Mesendoderm (in vitro differentiated cells): ENCODE results near the gene LDHD.

Experiments
- DNase-seq: peaks from one replicate; pipeline ENCODE4 v3.0.0; 2013
- H2AK5ac ChIP-seq: 2 replicates; pipeline ENCODE4 v1.6.1; 2013; ENCODE audit warnings: low read length, inconsistent platforms
- H2BK120ac ChIP-seq: 2 replicates; pipeline ENCODE4 v1.6.1; 2013; ENCODE audit warnings: low read depth, mild to moderate bottlenecking, low read length, moderate library complexity, mixed read lengths
- H2BK15ac ChIP-seq: replicated peaks from 2 replicates; pipeline ENCODE4 v1.6.1; 2013; ENCODE audit warnings: low read depth, mild to moderate bottlenecking, moderate library complexity
- H2BK5ac ChIP-seq: 2 replicates; pipeline ENCODE4 v1.6.1; 2013; ENCODE audit warnings: low read length, inconsistent platforms
- H3K18ac ChIP-seq: 2 replicates; pipeline ENCODE4 v1.6.1; 2013; ENCODE audit warnings: mild to moderate bottlenecking, low read length, mixed read lengths
- H3K23ac ChIP-seq: one replicate; pipeline ENCODE4 v1.6.1; 2013; ENCODE audit warnings: low read length
- H3K27ac ChIP-seq: 2 replicates; pipeline ENCODE4 v1.5.1; 2013; ENCODE audit warnings: low read depth, mild to moderate bottlenecking, inconsistent platforms, low read length, moderate library complexity
- H3K27me3 ChIP-seq: 2 replicates; pipeline ENCODE4 v1.6.1; 2013; ENCODE audit warnings: low read length, control low read depth, mild to moderate bottlenecking, inconsistent platforms; ENCODE audit not compliant: insufficient read depth, poor library complexity
- H3K36me3 ChIP-seq: 2 replicates; pipeline ENCODE4 v1.6.1; 2013; ENCODE audit warnings: low read length, inconsistent platforms; ENCODE audit not compliant: control insufficient read depth, insufficient read depth
- H3K4ac ChIP-seq: one replicate; pipeline ENCODE4 v1.6.1; 2013; ENCODE audit warnings: low read depth, mild to moderate bottlenecking, low read length, moderate library complexity
- H3K4me1 ChIP-seq: 2 replicates; pipeline ENCODE4 v1.6.1; 2013; ENCODE audit warnings: low read depth, low read length, inconsistent platforms; ENCODE audit not compliant: control insufficient read depth
- H3K4me2 ChIP-seq: 2 replicates; pipeline ENCODE4 v1.6.1; 2013; ENCODE audit warnings: low read length
- H3K4me3 ChIP-seq: 2 replicates; pipeline ENCODE4 v1.5.1; 2013; ENCODE audit warnings: mild to moderate bottlenecking, low read length
- H3K56ac ChIP-seq: one replicate; pipeline ENCODE4 v1.6.1; 2013; ENCODE audit warnings: low read length
- H3K79me1 ChIP-seq: 2 replicates; pipeline ENCODE4 v1.6.1; 2013; ENCODE audit warnings: low read length, inconsistent platforms
- H3K79me2 ChIP-seq: 2 replicates; pipeline ENCODE4 v1.6.1; 2013; ENCODE audit warnings: mild to moderate bottlenecking, low read length; ENCODE audit not compliant: control insufficient read depth, insufficient read depth
- H3K9ac ChIP-seq: 2 replicates; pipeline ENCODE4 v1.6.1; 2013; ENCODE audit warnings: low read length, inconsistent platforms
- H4K5ac ChIP-seq: one replicate; pipeline ENCODE4 v1.6.1; 2013; ENCODE audit warnings: low read length
- H4K8ac ChIP-seq: one replicate; pipeline ENCODE4 v1.6.1; 2013; ENCODE audit warnings: low read depth, mild to moderate bottlenecking, control low read depth, low read length, moderate library complexity
- WGBS: extraction: QIAGEN DNeasy Blood & Tissue Kit; methylation state at CpG from one replicate; pipeline ENCODE4 v1.1.7; 2013; ENCODE audit warnings: low lambda C conversion rate, missing lambda C conversion rate; ENCODE audit not compliant: insufficient coverage; ENCODE audit errors: extremely low coverage; 5-methylcytosine and 5-hydroxymethylcytosine counted together

The LDHD gene

DNA sequence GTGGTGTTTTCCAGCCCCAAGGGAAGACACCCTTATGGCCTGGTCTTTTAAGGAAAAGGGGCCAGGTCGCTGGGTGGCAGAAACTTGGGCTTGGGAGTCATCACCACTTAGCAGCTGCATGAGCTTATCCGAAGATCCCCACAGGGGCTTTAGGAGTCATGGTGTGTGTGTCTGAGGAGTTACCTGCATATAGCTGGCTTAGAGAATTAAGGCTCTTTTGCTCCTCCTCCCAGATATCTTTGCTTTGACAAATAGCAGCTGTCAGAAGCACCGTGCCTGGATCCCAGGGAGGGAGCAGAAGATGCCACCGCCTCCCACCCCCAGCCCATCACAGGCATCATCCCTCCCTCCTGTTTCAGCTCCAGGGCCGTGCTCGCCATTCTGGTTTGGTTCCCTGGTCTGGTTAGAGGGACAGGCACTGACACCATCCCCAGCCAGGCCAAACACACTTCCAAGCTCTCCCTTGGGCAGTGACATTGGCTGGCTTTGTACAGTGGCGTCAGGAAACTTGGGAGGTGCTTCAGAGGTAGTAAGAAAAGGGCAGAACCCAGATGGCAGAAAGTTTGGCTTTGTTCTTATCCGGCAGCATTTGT lies 17.4 kb downstream of the LDHD start:
- no peak overlapping the region for H3K56ac ChIP-seq
- no peak overlapping the region for H2BK5ac ChIP-seq
- no peak overlapping the region for H3K9ac ChIP-seq
- no CpG with 5 or more reads among the region's 8 CpGs for WGBS
- no peaks in the 10 kb centered on the region for H3K27me3 ChIP-seq
- no peak overlapping the region for H2AK5ac ChIP-seq
- H3K23ac ChIP-seq: no peak overlapping the region
- no peak overlapping the region for H4K5ac ChIP-seq
- no peak overlapping the region for H2BK120ac ChIP-seq
- H2BK15ac ChIP-seq: no peak overlapping the region
- H3K79me2 ChIP-seq: no peaks in the 10 kb centered on the region
- no peaks in the 10 kb centered on the region for H3K36me3 ChIP-seq
- no peak overlapping the region for H3K4me3 ChIP-seq
- no peak overlapping the region for H4K8ac ChIP-seq
- H3K79me1 ChIP-seq: peaks cover 9% of the 10 kb centered on the region
- no peak for DNase-seq
- no peak overlapping the region for H3K4me2 ChIP-seq
- H3K27ac ChIP-seq: no peak overlapping the region
- no peak overlapping the region for H3K18ac ChIP-seq
- peaks cover 8% of the 10 kb centered on the region for H3K4me1 ChIP-seq
- H3K4ac ChIP-seq: no peak overlapping the region

DNA sequence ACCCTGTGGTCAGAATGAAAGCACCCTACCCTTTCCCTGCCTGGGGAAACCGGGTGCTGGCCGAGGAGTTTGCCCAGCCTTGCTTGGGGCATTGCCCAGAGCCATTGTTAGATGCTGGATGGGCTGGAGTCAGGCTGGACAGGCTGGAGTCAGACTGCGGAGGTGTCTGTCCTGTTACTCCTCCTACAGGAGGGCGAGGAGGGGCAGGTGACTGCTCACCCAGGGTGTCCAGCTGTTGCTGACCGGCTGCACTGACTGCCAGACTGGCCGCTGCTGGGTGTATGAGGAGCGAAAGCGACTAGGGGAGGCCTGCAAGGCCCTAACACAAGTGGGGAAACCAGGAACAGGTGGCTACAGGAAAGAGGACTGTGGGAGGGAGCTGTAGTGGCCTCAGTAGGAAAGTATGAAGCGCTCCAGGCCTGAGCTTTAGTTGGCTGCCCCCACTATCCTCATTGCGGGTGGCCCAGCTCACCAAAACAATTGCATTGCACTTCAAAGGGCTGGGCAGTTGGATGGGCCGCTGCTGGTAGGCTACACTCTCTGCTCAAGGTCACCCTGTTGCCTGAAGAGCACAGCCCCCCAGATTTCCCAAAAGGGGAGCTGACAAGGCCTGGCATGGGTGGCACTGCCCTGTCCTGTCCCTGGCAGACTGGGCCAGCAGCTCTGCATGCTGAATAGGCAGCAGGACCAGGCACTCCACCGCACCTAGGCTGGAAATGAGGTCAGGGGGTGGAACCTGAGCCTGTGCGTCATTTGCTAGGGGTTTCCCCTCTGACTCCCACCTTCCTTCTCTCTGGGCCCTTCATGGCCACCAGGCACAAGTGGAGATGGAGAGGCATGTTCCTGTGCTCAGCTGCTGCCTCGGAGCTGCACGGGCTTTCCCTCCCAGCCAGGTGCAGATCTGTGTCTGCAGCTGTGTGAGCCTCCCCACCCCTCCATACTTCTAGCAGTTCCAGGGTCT lies 18.4 kb downstream of the LDHD start:
- DNase-seq: no peak

DNA sequence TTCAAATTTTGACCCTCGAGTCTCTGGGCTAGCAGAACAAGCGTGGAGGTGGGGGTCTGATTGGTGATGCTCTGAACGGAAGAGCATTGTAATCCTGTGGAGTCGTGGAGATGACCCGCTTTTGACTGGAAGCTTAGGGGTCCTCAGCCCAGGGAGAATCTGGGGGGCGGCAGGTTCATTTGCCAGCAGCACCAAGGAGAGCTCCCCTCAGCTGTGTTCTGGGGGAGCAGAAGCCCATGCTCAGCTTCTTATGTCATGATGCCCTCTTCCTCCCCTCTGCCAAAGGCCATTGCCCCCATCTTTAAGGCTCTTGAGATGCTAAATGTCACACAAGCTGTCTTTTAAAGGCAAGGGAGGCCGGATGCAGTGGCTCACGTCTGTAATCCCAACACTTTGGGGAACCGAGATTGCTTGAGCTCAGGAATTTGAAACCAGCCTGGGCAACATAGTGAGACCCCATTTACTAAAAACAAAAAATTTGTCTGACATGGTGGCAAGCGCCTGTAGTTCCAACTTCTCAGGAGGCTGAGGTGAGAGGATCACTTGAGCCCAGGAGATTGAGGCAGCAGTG lies 19.3 kb downstream of the LDHD start:
- Histone ChIP-seq H3K4ac (no peak overlapping the region), H3K36me3 (no peaks in the 10 kb centered on the region), H2BK15ac (no peak overlapping the region), H4K5ac (no peak overlapping the region), H3K23ac (no peak overlapping the region), H2BK5ac (no peak overlapping the region), H3K4me1 (peaks cover 8% of the 10 kb centered on the region), H3K27ac (no peak overlapping the region), H3K4me2 (no peak overlapping the region), H3K27me3 (no peaks in the 10 kb centered on the region), H3K56ac (no peak overlapping the region), H3K9ac (no peak overlapping the region), H3K4me3 (no peak overlapping the region), H3K79me1 (peaks cover 8% of the 10 kb centered on the region), H4K8ac (no peak overlapping the region), H2AK5ac (no peak overlapping the region), H3K79me2 (no peaks in the 10 kb centered on the region), H2BK120ac (no peak overlapping the region), H3K18ac (no peak overlapping the region)
- no CpG with 5 or more reads among the region's 10 CpGs for WGBS
- no peak for DNase-seq

More for the DNA sequence above, 18.4 kb downstream of the LDHD start:
- Histone ChIP-seq H3K79me2 (no peaks in the 10 kb centered on the region), H3K36me3 (no peaks in the 10 kb centered on the region), H2BK15ac (no peak overlapping the region), H4K8ac (no peak overlapping the region), H2BK120ac (no peak overlapping the region), H4K5ac (no peak overlapping the region), H3K4me1 (peaks cover 8% of the 10 kb centered on the region), H3K4me2 (no peak overlapping the region), H3K18ac (no peak overlapping the region), H2AK5ac (no peak overlapping the region), H3K9ac (no peak overlapping the region), H3K23ac (no peak overlapping the region), H2BK5ac (no peak overlapping the region), H3K56ac (no peak overlapping the region), H3K4me3 (no peak overlapping the region), H3K79me1 (peaks cover 8% of the 10 kb centered on the region), H3K4ac (no peak overlapping the region), H3K27me3 (no peaks in the 10 kb centered on the region), H3K27ac (no peak overlapping the region)
- no CpG with 5 or more reads among the region's 15 CpGs for WGBS

- Histone ChIP-seq H3K18ac (no peak overlapping the region), H4K8ac (no peak overlapping the region), H2AK5ac (no peak overlapping the region), H3K9ac (no peak overlapping the region), H3K56ac (no peak overlapping the region), H3K27ac (no peak overlapping the region), H3K79me2 (no peaks in the 10 kb centered on the region), H3K27me3 (no peaks in the 10 kb centered on the region), H3K4ac (no peak overlapping the region), H2BK120ac (no peak overlapping the region), H3K4me1 (peaks cover 8% of the 10 kb centered on the region), H3K79me1 (peaks cover 8% of the 10 kb centered on the region), H3K36me3 (no peaks in the 10 kb centered on the region), H3K23ac (no peak overlapping the region), H2BK15ac (no peak overlapping the region), H4K5ac (no peak overlapping the region), H2BK5ac (no peak overlapping the region), H3K4me3 (no peak overlapping the region), H3K4me2 (no peak overlapping the region)
- peak; percentile 90 for DNase-seq
- no CpG with 5 or more reads among the region's 6 CpGs for WGBS
These were observed 19.9 kb downstream of the LDHD start for GRCh38 chr16:75096656-75097055.

DNA sequence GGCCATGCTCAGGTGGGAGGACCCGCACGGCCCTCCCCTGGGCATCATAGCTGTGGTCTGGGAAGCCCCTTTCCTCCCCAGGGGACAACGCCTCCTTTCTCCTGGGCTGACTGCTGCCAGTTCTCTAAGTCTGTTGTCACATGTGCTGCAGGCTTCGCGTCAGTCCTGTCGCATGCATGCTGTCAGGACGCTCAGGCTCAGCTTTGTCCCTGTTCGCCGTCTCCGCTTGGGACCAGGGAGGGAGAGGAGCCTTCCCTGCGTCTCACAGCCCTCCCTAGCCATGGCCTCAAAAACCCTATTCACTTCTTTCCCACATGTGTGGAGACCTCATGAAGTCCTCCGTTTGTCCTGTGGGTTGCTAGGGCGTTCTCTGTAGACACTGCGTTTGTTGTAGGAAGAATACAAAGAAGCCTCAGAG lies 21.4 kb downstream of the LDHD start:
- H3K18ac ChIP-seq: no peak overlapping the region
- no peak overlapping the region for H4K5ac ChIP-seq
- H3K4me2 ChIP-seq: no peak overlapping the region
- H3K4ac ChIP-seq: no peak overlapping the region
- no peak overlapping the region for H2BK15ac ChIP-seq
- H3K9ac ChIP-seq: no peak overlapping the region
- H3K4me1 ChIP-seq: peaks cover 8% of the 10 kb centered on the region
- H2BK5ac ChIP-seq: no peak overlapping the region
- no peak overlapping the region for H3K4me3 ChIP-seq
- no peak for DNase-seq
- no peak overlapping the region for H3K56ac ChIP-seq
- H3K79me1 ChIP-seq: peaks cover 9% of the 10 kb centered on the region
- no peak overlapping the region for H3K23ac ChIP-seq
- no peak overlapping the region for H2AK5ac ChIP-seq
- H3K27ac ChIP-seq: no peak overlapping the region
- no CpG with 5 or more reads among the region's 14 CpGs for WGBS
- no peak overlapping the region for H4K8ac ChIP-seq
- H2BK120ac ChIP-seq: no peak overlapping the region
- no peaks in the 10 kb centered on the region for H3K27me3 ChIP-seq
- no peaks in the 10 kb centered on the region for H3K36me3 ChIP-seq
- H3K79me2 ChIP-seq: peaks cover 4% of the 10 kb centered on the region
